Psoas muscle (tissue), 8 donors: Measurements from ENCODE around the gene PRR20G. TPM values are rescaled to one million over a fixed set of nuclear protein-coding genes. Genes with fewer than 3 reads are reported as not detected.

ENCODE experiments used
- ATAC-seq, 4 donors: fragments of 200-7000 bp; cut with Tn5 transposase; one replicate each; pipeline ENCODE4 v1.9.1; 2020; ENCODE audit warnings: moderate library complexity in 3 of 4, mild to moderate bottlenecking in 2 of 4
- DNase-seq, 2 donors: peaks; one replicate each; pipeline ENCODE4 v3.0.0-alpha.2; 2020
- H3K27ac ChIP-seq: fragments of 200-600 bp; one replicate; pipeline ENCODE4 v1.8.0; 2022
- H3K27me3 ChIP-seq, 3 donors: fragments of 200-600 bp in 1 of 3; one replicate each; pipeline versions ENCODE4 v1.6.1 to v1.8.0; 2013 to 2022; ENCODE audit warnings: low read length in 2 of 3, mild to moderate bottlenecking in 2 of 3, moderate library complexity in 1 of 3; ENCODE audit not compliant: insufficient read depth in 3 of 3
- H3K36me3 ChIP-seq, 2 donors: fragments of 200-600 bp in 1 of 2; one replicate each; pipeline versions ENCODE4 v1.6.1 to v1.8.0; 2013 to 2022; ENCODE audit warnings: low read depth in 1 of 2, mild to moderate bottlenecking in 1 of 2, moderate library complexity in 1 of 2; ENCODE audit not compliant: insufficient read depth in 1 of 2
- H3K4me1 ChIP-seq: fragments of 200-600 bp; one replicate; pipeline ENCODE4 v1.8.0; 2022
- H3K4me3 ChIP-seq: fragments of 200-600 bp; one replicate; pipeline ENCODE4 v1.8.0; 2022; ENCODE audit warnings: mild to moderate bottlenecking
- H3K9me3 ChIP-seq: fragments of 200-600 bp; one replicate; pipeline ENCODE4 v1.8.0; 2022
- WGBS, 3 donors: extraction: QIAGEN DNeasy Blood & Tissue Kit; methylation state at CpG; one replicate each; pipeline versions ENCODE4 v1.1.6 to v1.1.7; 2013; 5-methylcytosine and 5-hydroxymethylcytosine counted together
- intact Hi-C, 2 donors: fragments of 100-400 bp; cut with DNase I; formaldehyde crosslinking; loops; one replicate each; pipeline versions ENCODE4 v1.11.0 to v1.14.2; 2022
- polyA plus RNA-seq, 3 donors: library from polyadenylated mRNA; stranded (reverse); fragments of 200-250 nt; gene quantifications; one replicate each; pipeline ENCODE4 v1.2.3, GENCODE V29; 2013
- total RNA-seq, 4 donors: library from RNA; stranded (reverse); fragmentation: NEBNext Ultra II Directional in 2 of 4; extraction: Animal tissue kit (Norgen Biotek cat#: 25700) in 2 of 4; gene quantifications; one replicate each; pipeline versions ENCODE4 v1.2.1 to v1.2.4, GENCODE V29; 2021 to 2023
- TF ChIP-seq, protein P1 (sequence below): fragments of 200-600 bp; IDR thresholded peaks from one replicate; pipeline ENCODE4 v1.8.0; 2022; ENCODE audit warnings: antibody characterized with exemption
- donor health status: healthy with polysubstance abuse.
- donor health status: DM: no; HTN: no; CAD: no; lungs with moderate emphysema.
- donor health status: Bipolar disorder and iron deficiency.
- donor health status: healthy.
- donor health status: DM: yes; HTN: yes; CAD: no.
- donor health status: DM: no; HTN: no; CAD: no.
- donor health status: DM: no; HTN: no; CAD: no.
- donor health status: DM: yes; HTN: yes; CAD: no.

PRR20G gene
- total and polyA plus RNA-seq, 7 donors = not detected

DNA sequence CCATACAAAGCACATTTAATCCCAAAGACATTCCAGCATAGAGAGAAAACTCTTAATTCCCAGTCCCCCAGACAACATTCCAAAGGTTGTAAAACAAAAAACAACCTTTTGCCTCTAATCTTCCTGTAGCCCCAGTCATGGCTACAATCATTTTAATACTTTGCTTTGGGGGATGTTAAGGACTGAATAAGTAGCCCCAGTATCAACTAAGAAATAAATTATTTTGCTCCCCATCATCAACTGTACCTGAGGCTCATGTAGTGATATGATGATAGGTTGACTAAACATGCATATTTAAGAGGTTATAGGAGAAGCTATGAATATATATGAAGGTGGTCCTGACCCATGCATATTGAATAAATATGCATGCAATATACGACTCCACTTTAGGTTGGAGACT is 40.6 kb downstream of the PRR20G start:
- no peak for DNase-seq
- TF ChIP-seq, protein P1, sequence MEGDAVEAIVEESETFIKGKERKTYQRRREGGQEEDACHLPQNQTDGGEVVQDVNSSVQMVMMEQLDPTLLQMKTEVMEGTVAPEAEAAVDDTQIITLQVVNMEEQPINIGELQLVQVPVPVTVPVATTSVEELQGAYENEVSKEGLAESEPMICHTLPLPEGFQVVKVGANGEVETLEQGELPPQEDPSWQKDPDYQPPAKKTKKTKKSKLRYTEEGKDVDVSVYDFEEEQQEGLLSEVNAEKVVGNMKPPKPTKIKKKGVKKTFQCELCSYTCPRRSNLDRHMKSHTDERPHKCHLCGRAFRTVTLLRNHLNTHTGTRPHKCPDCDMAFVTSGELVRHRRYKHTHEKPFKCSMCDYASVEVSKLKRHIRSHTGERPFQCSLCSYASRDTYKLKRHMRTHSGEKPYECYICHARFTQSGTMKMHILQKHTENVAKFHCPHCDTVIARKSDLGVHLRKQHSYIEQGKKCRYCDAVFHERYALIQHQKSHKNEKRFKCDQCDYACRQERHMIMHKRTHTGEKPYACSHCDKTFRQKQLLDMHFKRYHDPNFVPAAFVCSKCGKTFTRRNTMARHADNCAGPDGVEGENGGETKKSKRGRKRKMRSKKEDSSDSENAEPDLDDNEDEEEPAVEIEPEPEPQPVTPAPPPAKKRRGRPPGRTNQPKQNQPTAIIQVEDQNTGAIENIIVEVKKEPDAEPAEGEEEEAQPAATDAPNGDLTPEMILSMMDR = no peak
- no peaks in the 10 kb centered on the region for H3K36me3 ChIP-seq
- intact Hi-C loops = no loop called here
- H3K9me3 ChIP-seq = no peaks in the 10 kb centered on the region
- H3K4me1 ChIP-seq = no peaks in the 10 kb centered on the region
- H3K27me3 ChIP-seq = no peaks in the 10 kb centered on the region
- no peak overlapping the region for H3K4me3 ChIP-seq
- no peak overlapping the region for H3K27ac ChIP-seq
- WGBS, 3 donors = 71 to 77% (median 73%) methylated on average over 1 of the region's 1 CpG
- no peak for ATAC-seq

DNA sequence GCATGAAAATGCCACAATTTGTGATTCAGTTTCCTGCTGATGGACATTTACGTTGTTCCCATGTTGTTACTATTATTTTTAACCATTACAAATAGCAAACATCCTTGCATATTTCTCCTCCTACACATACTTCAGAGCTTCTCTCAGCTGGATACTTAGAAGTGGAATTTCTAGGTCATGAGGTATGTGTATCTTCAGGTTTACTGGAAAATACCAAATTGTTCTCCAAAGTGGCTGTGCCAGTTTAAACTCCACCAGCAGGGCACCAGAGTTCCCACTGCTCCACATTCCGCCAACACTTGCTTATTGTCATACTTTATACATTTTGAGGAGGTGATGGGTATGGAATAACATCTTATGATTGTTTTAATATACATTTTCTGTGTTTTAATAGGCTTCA is 49.2 kb downstream of the PRR20G start:
- H3K4me1 ChIP-seq = no peaks in the 10 kb centered on the region
- ATAC-seq = no peak
- no peak overlapping the region for H3K27ac ChIP-seq
- TF ChIP-seq, protein P1 = no peak
- no peaks in the 10 kb centered on the region for H3K9me3 ChIP-seq
- no peaks in the 10 kb centered on the region for H3K36me3 ChIP-seq
- peaks cover 0 to 19% (median 3%) of the 10 kb centered on the region in 3 donors for H3K27me3 ChIP-seq
- WGBS, 3 donors = 72 to 75% (median 73%) methylated on average over 2 of the region's 2 CpGs
- no peak overlapping the region for H3K4me3 ChIP-seq
- intact Hi-C loops = no loop called here
- no peak for DNase-seq

DNA sequence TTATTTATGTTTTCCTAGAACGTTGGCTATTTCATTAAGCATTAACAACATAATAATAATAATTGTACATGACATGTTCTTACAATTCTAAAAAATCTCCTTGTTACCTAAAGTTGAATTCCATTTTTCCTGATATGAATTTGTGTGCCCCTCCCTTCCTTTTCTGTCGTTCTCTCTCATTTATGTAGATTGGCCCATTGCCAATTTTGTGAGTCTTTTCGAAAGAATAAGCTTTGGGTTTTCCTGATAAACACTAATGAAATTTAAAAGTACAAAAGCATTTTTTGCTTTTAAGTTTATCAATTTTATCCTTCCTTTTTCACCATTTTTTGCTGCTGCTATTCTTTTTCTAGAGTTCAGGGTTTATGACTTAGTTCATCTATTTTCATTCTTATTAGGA is 50.0 kb downstream of the PRR20G start:
- no peak for DNase-seq
- TF ChIP-seq, protein P1 = no peak
- intact Hi-C loops = no loop called here
- Histone ChIP-seq H3K4me1 (no peaks in the 10 kb centered on the region), H3K9me3 (no peaks in the 10 kb centered on the region), H3K4me3 (no peak overlapping the region), H3K27ac (no peak overlapping the region), H3K36me3 (no peaks in the 10 kb centered on the region), H3K27me3 (peaks cover 0 to 19% (median 3%) of the 10 kb centered on the region in 3 donors)
- no peak for ATAC-seq
- WGBS, 3 donors = 22 to 58% (median 37%) methylated on average over 3 of the region's 3 CpGs

DNA sequence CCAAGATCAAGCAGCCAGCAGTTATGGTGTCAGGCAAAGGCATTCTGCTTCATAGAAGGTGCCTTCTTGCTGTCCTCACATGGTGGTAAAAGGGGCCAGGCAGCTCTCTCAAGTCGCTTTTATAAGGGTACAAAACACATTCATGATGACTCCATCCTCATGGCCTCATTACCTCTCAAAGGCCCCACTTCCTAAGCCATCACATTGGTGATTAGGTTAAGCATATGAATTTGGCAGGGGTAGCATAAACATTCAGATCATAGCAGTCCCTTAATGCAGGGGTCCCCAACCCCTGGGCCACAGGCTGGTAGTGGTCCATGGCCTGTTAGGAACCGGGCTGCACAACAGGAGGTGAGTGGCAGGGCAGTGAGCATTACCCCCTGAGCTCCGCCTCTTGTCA is 52.1 kb downstream of the PRR20G start:
- DNase-seq (no peak), ATAC-seq (no peak)
- TF ChIP-seq, protein P1 = no peak
- Histone ChIP-seq H3K9me3 (peaks cover 3% of the 10 kb centered on the region), H3K4me1 (no peaks in the 10 kb centered on the region), H3K4me3 (no peak overlapping the region), H3K27ac (no peak overlapping the region), H3K27me3 (peaks cover 0 to 10% (median 2%) of the 10 kb centered on the region in 3 donors), H3K36me3 (no peaks in the 10 kb centered on the region)
- 72 to 73% (median 73%) methylated on average over 3 of the region's 3 CpGs for WGBS, 3 donors
- intact Hi-C loops = no loop called here

DNA sequence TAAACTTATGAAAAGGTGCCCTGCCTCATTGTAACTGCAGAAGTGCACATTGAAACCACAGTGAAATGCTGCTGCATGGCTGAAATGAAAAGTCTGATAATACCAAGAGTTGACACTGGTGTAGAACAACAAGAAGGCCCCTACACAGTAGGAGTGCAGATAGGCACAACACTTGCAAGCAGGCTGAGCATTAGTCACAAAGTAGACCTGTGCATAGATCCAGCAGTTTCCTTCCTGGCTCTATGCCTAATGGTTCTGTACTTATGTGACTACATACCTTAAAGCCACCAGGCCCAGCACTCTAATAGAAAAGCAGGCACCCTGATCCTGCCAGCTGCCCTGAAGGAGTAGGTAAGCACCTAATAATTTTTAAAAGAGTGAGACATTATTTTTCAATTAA is 53.1 kb downstream of the PRR20G start:
- Histone ChIP-seq H3K9me3 (peaks cover 3% of the 10 kb centered on the region), H3K4me1 (no peaks in the 10 kb centered on the region), H3K4me3 (no peak overlapping the region), H3K36me3 (no peaks in the 10 kb centered on the region), H3K27ac (no peak overlapping the region), H3K27me3 (peaks cover 0 to 2% (median under 1%) of the 10 kb centered on the region in 3 donors)
- ATAC-seq (no peak), DNase-seq (no peak)
- intact Hi-C loops = no loop called here
- TF ChIP-seq, protein P1 = no peak
